Lower leg skin (tissue), 4 donors: ENCODE data around the gene RORC. TPM values are rescaled to one million over a fixed set of nuclear protein-coding genes. Genes with fewer than 3 reads are reported as not detected.
"Not testable (repeated sequence)": the region's sequence is repeated elsewhere in the genome, so short reads cannot be mapped to it uniquely, and the experiment has no call there.

Source experiments
- DNase-seq, 2 donors: peaks; one replicate each; pipeline ENCODE4 v3.0.0-alpha.2; 2019; ENCODE audit warnings: low spot score in 2 of 2
- H3K4me3 ChIP-seq: fragments of 200-600 bp; sonication (generic); 2 replicates; pipeline ENCODE4 v1.5.1; 2017; ENCODE audit warnings: mild to moderate bottlenecking, low read depth; ENCODE audit not compliant: poor library complexity, severe bottlenecking
- CTCF ChIP-seq, 3 donors: fragments of 450-650 bp; IDR thresholded peaks; one replicate each; pipeline ENCODE4 v1.5.1; 2016; ENCODE audit warnings: antibody characterized with exemption in 3 of 3, mild to moderate bottlenecking in 3 of 3, moderate library complexity in 2 of 3
- POLR2A ChIP-seq, 2 donors: fragments of 450-650 bp; IDR thresholded peaks; one replicate each; pipeline ENCODE4 v1.6.1; 2016 to 2017; ENCODE audit warnings: antibody characterized with exemption in 2 of 2, mild to moderate bottlenecking in 1 of 2, moderate library complexity in 1 of 2
- WGBS, 2 donors: methylation state at CpG; one replicate each; pipeline ENCODE4 v1.1.5; 2018; 5-methylcytosine and 5-hydroxymethylcytosine counted together
- intact Hi-C: fragments of 100-400 bp; cut with DNase I; formaldehyde crosslinking; loops from one replicate; pipeline ENCODE4 v1.15.0; 2023; ENCODE audit warnings: low total_unique reads
- total RNA-seq, 4 donors: library from RNA; depleted of rRNA; stranded (reverse); fragments of >200 nt; gene quantifications; one replicate each; pipeline ENCODE4 v1.1.0, GENCODE V29; 2016

RORC gene
- total RNA-seq, 4 donors from 2014 or later = 33.6 to 83.2 (median 58.2) TPM

GRCh38 chr1:151790940-151791651, 40.5 kb downstream of the RORC start:
- no peak for DNase-seq
- H3K4me3 ChIP-seq = peak overlapping the region; percentile 48
- intact Hi-C loops = no loop called here
- TF ChIP-seq CTCF (IDR thresholded peaks at IDR 0.05) = no peak
- no peak for TF ChIP-seq POLR2A (IDR thresholded peaks at IDR 0.05)
- 1 to 2% methylated on average over 52 of the region's 52 CpGs for WGBS, 2 donors

- DNase-seq = peak; percentile 97 to 100
- H3K4me3 ChIP-seq = peak within 1 kb of the TSS; percentile 48
- TF ChIP-seq POLR2A (IDR thresholded peaks at IDR 0.05) (no peak), CTCF (IDR thresholded peaks at IDR 0.05) (peak in 1 of 3 donors; percentile 70)
- WGBS, 2 donors = 1% methylated on average over 57 to 58 of the region's 58 CpGs
- intact Hi-C loops = no loop called here
Observed at GRCh38 chr1:151790071-151790939, 41.3 kb downstream of the RORC start, which contains the start of gene TDRKH. Gene TDRKH (minus strand): TSS chr1:151790500. CDS start chr1:151783022, 7,478 bp downstream.

GRCh38 chr1:151787689-151788088, 43.9 kb downstream of the RORC start:
- intact Hi-C loops = no loop called here
- TF ChIP-seq CTCF (IDR thresholded peaks at IDR 0.05) (no peak), POLR2A (IDR thresholded peaks at IDR 0.05) (no peak)
- no peak overlapping the region for H3K4me3 ChIP-seq
- no peak for DNase-seq
- WGBS, 2 donors = 87 to 89% methylated on average over 3 of the region's 3 CpGs

GRCh38 chr1:151783796-151784195, 47.8 kb downstream of the RORC start:
- no peak for DNase-seq
- TF ChIP-seq CTCF (IDR thresholded peaks at IDR 0.05) (no peak), POLR2A (IDR thresholded peaks at IDR 0.05) (no peak)
- no peak overlapping the region for H3K4me3 ChIP-seq
- WGBS, 2 donors = 64 to 73% methylated on average over 2 of the region's 2 CpGs
- intact Hi-C loops = no loop called here

- WGBS, 2 donors = 45 to 54% methylated on average over 3 of the region's 3 CpGs
- DNase-seq = no peak
- intact Hi-C loops = no loop called here
- TF ChIP-seq POLR2A (IDR thresholded peaks at IDR 0.05) (no peak), CTCF (IDR thresholded peaks at IDR 0.05) (no peak)
- no peak overlapping the region for H3K4me3 ChIP-seq
Observed at GRCh38 chr1:151782741-151783140, 48.9 kb downstream of the RORC start.

GRCh38 chr1:151782026-151782425, 49.6 kb downstream of the RORC start:
- intact Hi-C loops, H3K4me3 ChIP-seq, DNase-seq: not testable (repeated sequence)
- 87 to 96% methylated on average over 5 of the region's 5 CpGs for WGBS, 2 donors

GRCh38 chr1:151780736-151781135, 50.9 kb downstream of the RORC start:
- intact Hi-C loops, H3K4me3 ChIP-seq, DNase-seq: not testable (repeated sequence)
- 93 to 94% methylated on average over 5 of the region's 5 CpGs for WGBS, 2 donors
